Measurements from ENCODE around the gene SYP.

SYP gene

GRCh38 chrX:49190821-49191573 lies 9.0 kb downstream of the SYP start (continued):
- TF ChIP-seq PRDM10 (tag by site-specific recombination; IDR thresholded peaks at IDR 0.05): peak; percentile 98
- TF ChIP-seq ZNF530 (tag by site-specific recombination; IDR thresholded peaks at IDR 0.05; ENCODE audit: low read depth): no peak
- TF ChIP-seq ZNF2 (tag by site-specific recombination; IDR thresholded peaks at IDR 0.05): no peak
- no peak for TF ChIP-seq ZNF76 (tag by site-specific recombination; IDR thresholded peaks at IDR 0.05; ENCODE audit: borderline replicate concordance, low read depth)
- no peak for TF ChIP-seq ZNF280D (tag by site-specific recombination; IDR thresholded peaks at IDR 0.05)
- TF ChIP-seq ZNF398 (tag by site-specific recombination; IDR thresholded peaks at IDR 0.05): peak; percentile 87
- TF ChIP-seq ZNF670 (tag by site-specific recombination; IDR thresholded peaks at IDR 0.05; ENCODE audit: low read depth): no peak
- no peak for TF ChIP-seq ZNF157 (tag by site-specific recombination; IDR thresholded peaks at IDR 0.05)
- peak; percentile 100 for TF ChIP-seq ZNF366 (tag by site-specific recombination; conservative IDR thresholded peaks at IDR 0.05)
- TF ChIP-seq ZNF571 (tag by site-specific recombination; IDR thresholded peaks at IDR 0.05): no peak
- no peak for TF ChIP-seq ZNF529 (tag by site-specific recombination; IDR thresholded peaks at IDR 0.05; ENCODE audit: insufficient replicate concordance)
- no peak for TF ChIP-seq ZSCAN5A (tag by site-specific recombination; IDR thresholded peaks at IDR 0.05)
- TF ChIP-seq ZNF114 (tag by site-specific recombination; IDR thresholded peaks at IDR 0.05): no peak
- TF ChIP-seq ZNF175 (tag by site-specific recombination; IDR thresholded peaks at IDR 0.05): no peak
- peak; percentile 95 for TF ChIP-seq SP3 (tag by site-specific recombination; IDR thresholded peaks at IDR 0.05)
- peak; percentile 99 for TF ChIP-seq SP2 (tag by site-specific recombination; IDR thresholded peaks at IDR 0.05)
- TF ChIP-seq ZNF660 (tag by site-specific recombination; IDR thresholded peaks at IDR 0.05): no peak
- TF ChIP-seq ZNF48 (tag by site-specific recombination; IDR thresholded peaks at IDR 0.05): no peak
- TF ChIP-seq ZNF626 (tag by site-specific recombination; IDR thresholded peaks at IDR 0.05): no peak
- TF ChIP-seq ZNF792 (tag by site-specific recombination; IDR thresholded peaks at IDR 0.05): no peak
- TF ChIP-seq ZNF23 (tag by site-specific recombination; IDR thresholded peaks at IDR 0.05; ENCODE audit: borderline replicate concordance): no peak
- peak; percentile 47 for TF ChIP-seq ZNF518A (tag by site-specific recombination; conservative IDR thresholded peaks at IDR 0.05; ENCODE audit: low read depth)
- no peak for TF ChIP-seq ZNF776 (tag by site-specific recombination; IDR thresholded peaks at IDR 0.05; ENCODE audit: borderline replicate concordance)
- TF ChIP-seq TCF7L2 (IDR thresholded peaks at IDR 0.05; ENCODE audit: borderline replicate concordance, low read depth, low read length): no peak
- peak; percentile 86 for TF ChIP-seq KLF8 (tag by site-specific recombination; IDR thresholded peaks at IDR 0.05)
